ACC112 (cell line): ENCODE data around the gene UBTD1.

ENCODE experiments used
- H2AFZ ChIP-seq: fragments of 200-600 bp; sonication (generic); one replicate; pipeline ENCODE4 v1.6.0; 2017; ENCODE audit warnings: antibody characterized with exemption, low read length; ENCODE audit not compliant: unreplicated experiment
- H3K27ac ChIP-seq: fragments of 200-600 bp; sonication (generic); 2 replicates; pipeline ENCODE4 v1.5.1; 2014; ENCODE audit warnings: low read depth, mild to moderate bottlenecking, antibody characterized with exemption, low read length, moderate library complexity
- H3K27me3 ChIP-seq: fragments of 200-600 bp; sonication (generic); 2 replicates; pipeline ENCODE4 v1.6.1; 2014; ENCODE audit warnings: mild to moderate bottlenecking, antibody characterized with exemption, low read length, moderate library complexity, mixed read lengths; ENCODE audit not compliant: insufficient read depth
- H3K36me3 ChIP-seq: fragments of 200-600 bp; sonication (generic); 2 replicates; pipeline ENCODE4 v1.6.1; 2016; ENCODE audit warnings: mild to moderate bottlenecking, antibody characterized with exemption, low read length, moderate library complexity, mixed read lengths; ENCODE audit not compliant: insufficient read depth
- H3K4me1 ChIP-seq: fragments of 200-600 bp; sonication (generic); one replicate; pipeline ENCODE4 v1.6.1; 2016; ENCODE audit warnings: low read length, mixed read lengths; ENCODE audit not compliant: insufficient read depth, unreplicated experiment, control insufficient read depth
- H3K4me3 ChIP-seq: fragments of 200-600 bp; sonication (generic); 2 replicates; pipeline ENCODE4 v1.5.1; 2014; ENCODE audit warnings: mild to moderate bottlenecking, low read depth, low read length
- H3K79me2 ChIP-seq: fragments of 200-600 bp; sonication (generic); one replicate; pipeline ENCODE4 v1.6.0; 2016; ENCODE audit warnings: low read length; ENCODE audit not compliant: control insufficient read depth, unreplicated experiment, insufficient read depth

Gene UBTD1

DNA sequence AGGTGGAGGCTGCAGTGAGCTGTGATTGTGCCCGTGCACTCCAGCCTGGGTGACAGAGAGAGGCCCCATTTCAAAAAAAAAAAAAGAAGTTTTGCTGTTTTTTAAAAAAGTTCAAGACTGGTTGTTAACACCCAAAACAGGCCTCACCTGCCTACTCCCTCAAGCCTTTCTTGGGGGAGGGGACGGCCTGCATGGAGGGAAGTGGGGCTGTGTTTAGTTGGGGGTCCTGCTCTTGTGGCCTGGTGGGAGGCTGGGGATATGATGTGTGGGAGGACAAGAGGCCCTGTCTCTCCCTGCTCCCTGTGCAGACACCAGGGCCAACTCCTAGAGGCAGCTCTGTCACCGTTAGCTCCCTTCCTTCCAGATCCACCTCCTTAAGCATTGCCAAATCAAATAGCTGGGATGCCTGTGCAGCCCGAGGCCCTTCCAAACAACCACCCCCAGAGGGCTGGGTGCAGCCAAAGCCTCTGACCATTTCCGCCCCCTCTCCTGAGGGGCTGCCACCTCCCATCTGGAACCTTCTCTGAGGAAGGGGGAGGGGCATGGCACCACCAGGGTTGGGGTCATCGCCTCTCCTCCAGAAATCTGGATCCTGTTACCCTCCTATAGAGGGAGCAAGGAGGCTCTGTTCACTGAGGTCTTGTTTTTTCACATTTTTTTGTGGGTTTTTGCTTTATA, 40.9 kb downstream of the UBTD1 start:
- peak overlapping the region; percentile 40 for H2AFZ ChIP-seq
- H3K27me3 ChIP-seq = no peaks in the 10 kb centered on the region
- peak overlapping the region; percentile 75 for H3K27ac ChIP-seq
- H3K36me3 ChIP-seq = no peaks in the 10 kb centered on the region
- H3K79me2 ChIP-seq = peaks cover 18% of the 10 kb centered on the region
- peaks cover 53% of the 10 kb centered on the region for H3K4me1 ChIP-seq
- H3K4me3 ChIP-seq = no peak overlapping the region; the same call in 1 of the 2 replicates

- Histone ChIP-seq H3K27ac (peak overlapping the region; percentile 90), H3K27me3 (no peaks in the 10 kb centered on the region), H3K36me3 (no peaks in the 10 kb centered on the region), H3K79me2 (peaks cover 18% of the 10 kb centered on the region), H3K4me1 (peaks cover 53% of the 10 kb centered on the region), H2AFZ (no peak overlapping the region), H3K4me3 (no peak overlapping the region)
Measured at GRCh38 chr10:97540669-97541500, 42.2 kb downstream of the UBTD1 start.

- Histone ChIP-seq H3K79me2 (peaks cover 15% of the 10 kb centered on the region), H3K4me3 (peak overlapping the region; percentile 48; the same call in 1 of the 2 replicates), H3K36me3 (no peaks in the 10 kb centered on the region), H3K27ac (peak overlapping the region; percentile 90), H3K27me3 (no peaks in the 10 kb centered on the region), H3K4me1 (peaks cover 53% of the 10 kb centered on the region), H2AFZ (no peak overlapping the region)
Measured at GRCh38 chr10:97542169-97543024, 43.7 kb downstream of the UBTD1 start.

DNA sequence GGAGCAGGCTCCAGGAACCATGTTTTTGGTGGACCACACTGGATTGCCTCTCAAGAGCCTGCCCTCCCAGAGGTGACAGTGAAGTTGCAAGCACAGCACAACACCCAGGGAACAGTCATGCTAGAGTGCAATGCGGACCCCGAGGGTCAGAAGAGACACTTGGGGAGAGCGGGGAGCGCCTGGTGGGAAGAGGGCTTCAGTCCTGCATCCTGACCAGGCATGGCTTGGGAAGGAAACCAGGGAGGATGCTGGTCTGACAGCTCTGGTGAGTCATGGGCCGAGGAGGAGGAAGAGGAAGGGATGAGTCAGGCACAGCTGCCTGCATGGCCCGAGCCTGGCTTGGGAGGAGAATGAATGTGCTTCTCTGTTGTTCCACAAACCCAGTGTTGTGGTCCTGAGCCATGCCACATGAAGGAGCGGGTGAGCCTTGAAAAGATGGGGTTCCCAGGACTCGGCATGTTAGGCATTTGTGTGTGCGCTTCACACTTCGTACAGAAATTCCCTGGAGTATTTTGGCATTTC, 44.4 kb downstream of the UBTD1 start:
- 0 out of 2 replicates have a peak overlapping the region, but pooled peaks have one; percentile 2 for H3K4me3 ChIP-seq
- peaks cover 15% of the 10 kb centered on the region for H3K79me2 ChIP-seq
- H2AFZ ChIP-seq = no peak overlapping the region
- H3K27ac ChIP-seq = peak overlapping the region; percentile 90
- H3K4me1 ChIP-seq = peaks cover 53% of the 10 kb centered on the region
- no peaks in the 10 kb centered on the region for H3K27me3 ChIP-seq
- H3K36me3 ChIP-seq = no peaks in the 10 kb centered on the region

GRCh38 chr10:97546456-97547270, 47.9 kb downstream of the UBTD1 start:
- peaks cover 28% of the 10 kb centered on the region for H3K4me1 ChIP-seq

DNA sequence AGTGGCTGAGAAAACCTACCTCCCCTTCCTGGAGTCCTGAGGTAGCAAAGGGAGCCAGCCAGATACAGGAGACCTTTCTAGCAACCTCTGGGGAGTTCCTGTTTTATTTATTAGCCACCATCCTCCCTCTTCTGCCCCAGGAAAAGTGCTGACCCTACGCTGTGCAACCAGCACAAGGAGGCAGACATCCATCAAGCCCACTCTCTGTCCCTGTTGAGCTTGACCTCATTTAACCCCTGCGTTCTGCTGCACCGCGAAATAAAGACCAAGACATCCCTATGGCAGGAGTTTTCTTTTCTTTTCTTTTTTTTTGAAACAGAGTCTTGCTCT, 48.5 kb downstream of the UBTD1 start:
- Histone ChIP-seq H3K79me2 (no peaks in the 10 kb centered on the region), H3K4me1 (peaks cover 24% of the 10 kb centered on the region), H3K36me3 (no peaks in the 10 kb centered on the region), H2AFZ (no peak overlapping the region), H3K27me3 (no peaks in the 10 kb centered on the region), H3K4me3 (no peak overlapping the region), H3K27ac (no peak overlapping the region)

More at GRCh38 chr10:97546456-97547270, 47.9 kb downstream of the UBTD1 start:
- Histone ChIP-seq H3K36me3 (no peaks in the 10 kb centered on the region), H2AFZ (no peak overlapping the region), H3K27me3 (no peaks in the 10 kb centered on the region), H3K79me2 (no peaks in the 10 kb centered on the region), H3K27ac (no peak overlapping the region), H3K4me3 (no peak overlapping the region)

DNA sequence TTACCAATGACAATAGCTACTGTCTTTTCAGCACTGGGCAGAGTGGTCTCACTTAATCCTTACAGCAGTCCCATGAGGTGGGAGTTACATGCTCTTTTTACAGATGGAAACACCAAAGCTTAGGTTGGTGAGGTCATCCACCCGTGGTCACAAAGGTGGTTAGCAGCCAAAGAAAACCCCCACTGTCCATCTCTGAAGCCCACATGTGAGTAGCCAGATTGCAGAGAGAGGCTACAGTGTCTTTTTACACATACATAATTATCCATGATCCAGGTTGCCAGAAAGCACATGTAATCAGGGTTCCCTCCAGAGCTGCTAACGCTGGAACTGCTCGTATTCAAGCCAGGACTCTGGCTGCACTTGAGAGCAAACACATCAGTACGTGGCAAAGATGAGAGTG, 49.2 kb downstream of the UBTD1 start:
- Histone ChIP-seq H3K27ac (no peak overlapping the region), H3K36me3 (no peaks in the 10 kb centered on the region), H2AFZ (no peak overlapping the region), H3K4me3 (no peak overlapping the region), H3K79me2 (no peaks in the 10 kb centered on the region), H3K27me3 (no peaks in the 10 kb centered on the region), H3K4me1 (peaks cover 17% of the 10 kb centered on the region)

GRCh38 chr10:97548828-97549455, 50.2 kb downstream of the UBTD1 start:
- H3K4me3 ChIP-seq = no peak overlapping the region
- peaks cover 7% of the 10 kb centered on the region for H3K4me1 ChIP-seq
- no peak overlapping the region for H3K27ac ChIP-seq
- no peaks in the 10 kb centered on the region for H3K79me2 ChIP-seq
- H2AFZ ChIP-seq = no peak overlapping the region
- no peaks in the 10 kb centered on the region for H3K36me3 ChIP-seq
- no peaks in the 10 kb centered on the region for H3K27me3 ChIP-seq

DNA sequence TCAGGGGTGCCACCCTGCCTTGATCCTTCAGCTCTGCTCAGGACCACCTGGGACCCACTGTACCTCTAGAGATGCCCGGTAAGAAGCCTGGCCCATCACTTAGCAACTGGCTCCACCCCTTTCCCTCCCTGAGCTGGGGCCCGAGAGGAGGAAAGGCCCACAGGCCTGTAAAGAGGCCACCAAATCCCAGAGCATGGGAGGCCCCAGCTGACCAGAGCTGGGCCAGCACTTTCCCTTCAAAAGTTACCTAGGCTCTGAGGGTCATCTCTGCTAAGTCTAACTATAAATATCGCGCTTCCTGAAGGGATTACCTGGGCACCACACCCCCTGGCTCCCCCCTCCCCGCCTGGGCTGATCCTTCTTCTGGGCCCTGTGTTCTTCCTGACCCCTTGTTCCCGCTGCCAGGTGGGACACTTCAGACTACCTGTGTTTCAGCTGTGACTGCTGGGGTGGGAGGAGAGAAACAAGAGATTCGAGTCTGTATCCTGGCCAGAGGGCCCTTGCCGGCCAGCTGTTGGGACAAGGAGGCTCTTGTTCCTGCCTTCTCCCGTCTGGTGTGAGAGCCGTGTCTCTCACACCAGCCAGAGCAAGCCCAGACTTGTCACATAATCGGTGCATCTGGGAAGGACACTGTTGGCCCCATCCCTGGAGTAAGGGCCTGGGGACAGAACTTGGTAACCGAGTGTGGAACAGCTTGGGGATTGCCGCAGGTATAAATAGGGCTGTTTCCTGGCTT, 51.0 kb downstream of the UBTD1 start:
- Histone ChIP-seq H3K4me3 (no peak overlapping the region), H3K36me3 (no peaks in the 10 kb centered on the region), H3K27ac (no peak overlapping the region)

More for the DNA sequence above, 51.0 kb downstream of the UBTD1 start:
- peaks cover 7% of the 10 kb centered on the region for H3K4me1 ChIP-seq
- no peak overlapping the region for H2AFZ ChIP-seq
- H3K79me2 ChIP-seq = peaks cover under 1% of the 10 kb centered on the region
- H3K27me3 ChIP-seq = no peaks in the 10 kb centered on the region
